Kidney epithelial cell (primary cell): ENCODE results near the gene LINC01488. TPM values are rescaled to one million over a fixed set of nuclear protein-coding genes. Genes with fewer than 3 reads are reported as not detected.

Experiments used
- DNase-seq: peaks from one replicate; pipeline ENCODE4 v3.0.0-alpha.2; 2010; ENCODE audit warnings: low read depth
- H3K27me3 ChIP-seq: 2 replicates; pipeline ENCODE4 v1.6.0; 2011; ENCODE audit warnings: low read length; ENCODE audit not compliant: control insufficient read depth, insufficient read depth
- H3K36me3 ChIP-seq: 2 replicates; pipeline ENCODE4 v1.5.1; 2011; ENCODE audit warnings: low read length; ENCODE audit not compliant: control insufficient read depth, insufficient read depth
- H3K4me3 ChIP-seq: 2 replicates; pipeline ENCODE4 v1.5.1; 2011; ENCODE audit warnings: low read depth, mild to moderate bottlenecking, control low read depth, low read length
- total RNA-seq: library from RNA; depleted of rRNA; stranded (reverse); fragments of >200 nt; gene quantifications from 2 replicates; pipeline ENCODE4 v1.2.3, GENCODE V29; 2015
- TF ChIP-seq, protein P1 (sequence below): IDR thresholded peaks from 2 replicates; pipeline ENCODE4 v1.5.1; 2011; ENCODE audit warnings: mild to moderate bottlenecking, moderate library complexity, low read length, control low read depth, inconsistent platforms; ENCODE audit not compliant: insufficient read depth, poor library complexity, severe bottlenecking

Gene LINC01488
- total RNA-seq, 1 donor from 2014 or later: not detected

- no peak overlapping the region for H3K4me3 ChIP-seq
- TF ChIP-seq, protein P1, sequence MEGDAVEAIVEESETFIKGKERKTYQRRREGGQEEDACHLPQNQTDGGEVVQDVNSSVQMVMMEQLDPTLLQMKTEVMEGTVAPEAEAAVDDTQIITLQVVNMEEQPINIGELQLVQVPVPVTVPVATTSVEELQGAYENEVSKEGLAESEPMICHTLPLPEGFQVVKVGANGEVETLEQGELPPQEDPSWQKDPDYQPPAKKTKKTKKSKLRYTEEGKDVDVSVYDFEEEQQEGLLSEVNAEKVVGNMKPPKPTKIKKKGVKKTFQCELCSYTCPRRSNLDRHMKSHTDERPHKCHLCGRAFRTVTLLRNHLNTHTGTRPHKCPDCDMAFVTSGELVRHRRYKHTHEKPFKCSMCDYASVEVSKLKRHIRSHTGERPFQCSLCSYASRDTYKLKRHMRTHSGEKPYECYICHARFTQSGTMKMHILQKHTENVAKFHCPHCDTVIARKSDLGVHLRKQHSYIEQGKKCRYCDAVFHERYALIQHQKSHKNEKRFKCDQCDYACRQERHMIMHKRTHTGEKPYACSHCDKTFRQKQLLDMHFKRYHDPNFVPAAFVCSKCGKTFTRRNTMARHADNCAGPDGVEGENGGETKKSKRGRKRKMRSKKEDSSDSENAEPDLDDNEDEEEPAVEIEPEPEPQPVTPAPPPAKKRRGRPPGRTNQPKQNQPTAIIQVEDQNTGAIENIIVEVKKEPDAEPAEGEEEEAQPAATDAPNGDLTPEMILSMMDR: no peak
Observed at GRCh38 chr11:69486773-69487291, 5.4 kb downstream of the LINC01488 start.

DNA sequence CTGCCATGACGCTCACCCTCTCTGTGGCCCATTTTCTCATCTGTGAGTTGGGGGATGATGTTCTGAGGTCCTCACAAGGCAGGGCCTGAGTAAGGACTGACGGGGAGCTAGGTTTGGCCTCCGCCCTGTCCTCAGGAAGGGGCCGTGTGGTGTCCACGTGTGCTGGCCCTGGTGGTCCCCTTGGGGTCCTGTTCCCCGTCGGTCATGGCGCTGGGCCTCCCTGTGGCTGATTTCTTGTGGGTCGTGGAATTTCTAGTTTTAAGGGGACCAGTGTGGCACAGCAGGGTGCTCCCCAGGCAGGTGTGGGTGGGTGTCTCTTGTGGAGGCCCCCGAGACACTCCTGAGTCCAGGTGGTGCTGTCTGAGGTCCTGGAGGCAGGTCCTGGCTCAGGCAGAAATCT is 5.9 kb downstream of the LINC01488 start:
- Histone ChIP-seq H3K4me3 (no peak overlapping the region), H3K27me3 (peaks cover 1% of the 10 kb centered on the region), H3K36me3 (no peaks in the 10 kb centered on the region)
- DNase-seq: no peak
- TF ChIP-seq, protein P1: no peak

More at GRCh38 chr11:69486773-69487291, 5.4 kb downstream of the LINC01488 start:
- no peak for DNase-seq
- Histone ChIP-seq H3K27me3 (no peaks in the 10 kb centered on the region), H3K36me3 (no peaks in the 10 kb centered on the region)

GRCh38 chr11:69487849-69488542 is 6.5 kb downstream of the LINC01488 start:
- Histone ChIP-seq H3K27me3 (peaks cover 2% of the 10 kb centered on the region), H3K36me3 (no peaks in the 10 kb centered on the region)

GRCh38 chr11:69488543-69488940 is 7.1 kb downstream of the LINC01488 start:
- peaks cover 2% of the 10 kb centered on the region for H3K27me3 ChIP-seq
- no peak for DNase-seq
- no peak overlapping the region for H3K4me3 ChIP-seq
- TF ChIP-seq, protein P1: no peak
- H3K36me3 ChIP-seq: no peaks in the 10 kb centered on the region

More at GRCh38 chr11:69487849-69488542, 6.5 kb downstream of the LINC01488 start:
- TF ChIP-seq, protein P1: no peak
- DNase-seq: no peak
- H3K4me3 ChIP-seq: no peak overlapping the region

DNA sequence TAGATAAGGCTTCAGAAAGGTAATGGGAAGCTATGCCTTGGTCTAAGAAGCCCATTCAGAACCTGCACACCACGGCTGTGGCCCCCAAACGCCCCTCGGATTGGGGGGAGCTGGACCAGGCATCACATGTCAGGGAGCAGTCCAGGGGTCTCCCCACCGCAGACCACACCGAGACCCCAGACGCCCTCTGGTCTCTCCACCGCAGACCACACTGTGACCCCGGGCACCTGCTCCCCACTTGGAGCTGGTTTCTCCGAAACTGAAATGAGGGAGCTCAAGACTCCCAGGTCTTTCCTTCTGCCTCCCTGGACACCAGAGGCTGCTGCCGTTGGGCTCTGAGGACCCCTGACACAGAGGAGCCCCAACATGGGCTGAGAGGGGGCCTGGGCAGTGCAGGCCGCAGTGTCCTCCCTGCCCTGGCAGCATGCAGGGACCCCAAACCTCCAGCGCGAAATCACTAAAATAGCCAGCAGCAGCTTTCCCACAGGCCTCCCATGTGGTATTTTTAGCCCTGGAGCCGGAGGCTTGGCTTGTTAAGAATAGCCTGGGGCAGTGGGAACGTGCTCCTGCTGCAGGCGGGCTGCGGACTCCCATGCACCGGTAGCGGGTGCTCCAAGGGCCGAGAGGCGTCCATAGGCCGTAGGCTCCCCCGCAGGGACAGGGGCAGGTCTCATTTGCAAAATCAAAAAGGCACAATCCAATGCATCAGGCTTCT is 7.7 kb downstream of the LINC01488 start:
- Histone ChIP-seq H3K27me3 (peaks cover 2% of the 10 kb centered on the region), H3K4me3 (no peak overlapping the region), H3K36me3 (no peaks in the 10 kb centered on the region)
- TF ChIP-seq, protein P1: no peak
- DNase-seq: no peak
